Measurements from ENCODE around the gene DHFR2.
"Not testable (repeated sequence)": the region's sequence is repeated elsewhere in the genome, so short reads cannot be mapped to it uniquely, and the experiment has no call there.

The DHFR2 gene

DNA sequence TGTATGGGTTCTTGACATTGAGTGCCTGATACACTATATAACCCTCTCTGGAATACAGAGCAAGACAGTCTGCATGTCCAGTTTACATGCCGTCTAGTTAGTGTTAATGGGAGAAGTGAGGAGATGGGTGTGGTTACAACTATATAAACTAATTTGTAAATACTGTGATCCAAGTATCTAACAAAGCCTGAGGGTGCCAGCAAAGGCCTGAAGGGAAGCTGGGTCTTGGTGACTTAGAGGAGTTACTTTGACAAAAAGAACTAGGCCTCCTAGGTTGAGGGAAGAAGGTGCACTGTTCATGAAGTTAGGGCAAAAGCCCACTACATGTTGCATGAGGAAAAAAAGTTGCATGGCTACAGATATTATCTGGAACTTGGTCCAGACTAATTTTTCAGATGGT, 2.4 kb upstream of the DHFR2 start:
- no peak for DNase-seq (ENCODE audit: low spot score)

DNA sequence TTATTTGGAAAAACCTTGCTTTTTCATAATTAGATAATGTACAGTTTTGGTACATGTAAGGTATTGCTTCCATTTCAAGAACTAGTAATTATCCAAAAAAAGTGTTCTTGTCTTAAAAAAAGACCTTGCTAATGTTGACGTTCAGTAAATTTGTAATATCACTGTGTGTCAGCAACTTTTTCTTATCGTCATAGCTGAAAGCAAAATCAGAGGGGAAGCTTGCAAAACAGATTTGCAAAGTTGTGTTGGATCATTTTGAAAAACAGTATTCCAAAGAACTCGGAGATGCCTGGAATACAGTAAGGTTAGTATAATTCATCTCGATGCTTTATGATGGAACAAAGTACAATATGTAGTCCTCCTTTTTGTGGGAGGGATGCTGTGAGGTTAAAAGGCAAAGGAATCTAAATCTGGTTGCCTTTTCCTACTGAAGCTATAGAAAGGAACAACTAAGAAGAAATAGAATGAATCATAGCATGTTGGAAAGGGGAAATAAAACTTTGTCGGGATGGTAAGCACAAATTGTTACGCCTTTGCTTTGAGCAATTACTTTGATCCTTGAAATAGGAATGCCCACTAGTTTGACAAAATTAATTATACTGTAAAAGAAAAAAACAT, 1.6 kb upstream of the DHFR2 start:
- no peak for DNase-seq (ENCODE audit: low spot score)

DNA sequence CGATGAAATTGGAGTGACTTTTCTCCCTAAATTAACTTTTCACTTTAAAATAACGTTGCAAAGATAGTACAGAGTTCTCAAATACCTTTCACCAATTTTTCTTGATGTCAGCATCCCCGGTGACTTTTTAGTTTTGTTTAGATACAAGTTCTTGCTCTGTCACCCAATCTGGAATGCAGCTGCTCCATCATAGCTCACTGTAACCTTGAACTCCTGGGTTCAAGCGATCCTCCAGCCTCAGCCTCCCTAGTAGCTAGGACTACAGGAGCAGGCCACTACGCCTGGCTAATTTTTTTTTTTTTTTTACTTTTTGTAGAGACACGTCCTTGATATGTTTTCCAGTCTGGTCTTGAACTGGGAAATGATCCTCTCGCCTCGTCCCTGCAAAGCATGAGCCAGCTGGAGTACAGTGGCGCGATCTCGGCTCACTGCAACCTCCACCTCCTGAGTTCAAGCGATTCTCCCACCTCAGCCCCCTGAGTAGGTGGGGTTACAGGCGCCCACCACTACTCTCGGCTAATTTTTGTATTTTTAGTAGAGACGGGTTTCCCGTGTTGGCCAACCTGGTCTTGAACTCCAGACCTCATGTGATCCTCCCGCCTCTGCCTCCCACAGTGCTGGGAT, 892 bp upstream of the DHFR2 start:
- no peak for DNase-seq (ENCODE audit: low spot score)

DNA sequence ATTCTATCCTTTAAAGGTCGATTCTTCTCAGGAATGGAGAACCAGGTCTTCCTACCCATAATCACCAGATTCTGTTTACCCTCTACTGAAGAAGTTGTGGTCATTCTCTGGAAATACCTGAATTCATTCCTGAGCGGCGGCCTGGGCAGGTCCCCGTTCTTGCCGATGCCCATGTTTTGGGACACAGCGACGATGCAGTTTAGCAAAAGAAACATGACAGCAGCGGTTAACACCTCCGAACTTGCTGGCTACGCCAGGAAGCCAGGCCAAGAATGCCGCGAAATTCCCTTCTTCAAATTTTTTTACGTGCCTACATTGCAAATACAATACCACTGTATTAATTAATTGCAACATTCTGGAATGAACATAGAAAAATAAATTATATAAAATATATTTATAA, 1.4 kb downstream of the DHFR2 start:
- DNase-seq (ENCODE audit: low spot score) = no peak

DNA sequence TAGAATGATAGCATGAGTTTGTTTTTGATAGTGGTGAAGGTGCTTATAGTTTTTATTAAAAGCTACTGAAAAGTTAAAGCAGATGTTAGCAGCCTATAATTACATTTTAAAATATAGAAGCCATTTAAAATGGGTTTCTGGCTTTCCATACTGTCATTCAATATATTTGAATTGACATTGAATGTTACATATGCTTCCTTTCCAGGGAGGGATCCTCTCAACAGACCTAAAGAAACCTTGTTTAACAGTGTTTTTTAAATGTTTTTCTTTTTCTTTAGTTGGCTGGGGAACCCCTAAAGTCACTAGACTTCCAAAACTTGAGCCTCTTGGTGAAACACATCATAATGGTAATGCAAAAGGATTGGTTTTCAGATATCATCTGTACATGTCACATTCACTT, 12.2 kb downstream of the DHFR2 start:
- DNase-seq (ENCODE audit: low spot score) = no peak

DNA sequence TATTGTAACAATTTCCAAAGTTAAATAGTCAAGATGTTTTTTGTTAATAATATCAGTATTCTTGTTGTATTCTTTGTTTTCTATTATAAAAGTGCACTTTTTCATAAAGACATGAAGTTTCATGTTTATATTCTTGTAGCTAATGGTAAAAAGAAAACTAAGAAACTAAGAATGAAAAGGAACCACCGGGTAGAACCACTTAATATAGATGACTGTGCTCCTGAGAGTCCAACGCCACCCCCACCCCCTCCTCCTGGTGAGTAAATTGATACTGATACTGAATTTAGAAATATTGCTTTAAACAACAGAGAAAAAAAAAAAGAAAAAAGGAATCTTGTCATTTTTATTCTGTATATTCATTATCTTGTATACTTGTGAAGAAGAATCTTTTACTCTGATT, 13.4 kb downstream of the DHFR2 start:
- no peak for DNase-seq (ENCODE audit: low spot score)

DNA sequence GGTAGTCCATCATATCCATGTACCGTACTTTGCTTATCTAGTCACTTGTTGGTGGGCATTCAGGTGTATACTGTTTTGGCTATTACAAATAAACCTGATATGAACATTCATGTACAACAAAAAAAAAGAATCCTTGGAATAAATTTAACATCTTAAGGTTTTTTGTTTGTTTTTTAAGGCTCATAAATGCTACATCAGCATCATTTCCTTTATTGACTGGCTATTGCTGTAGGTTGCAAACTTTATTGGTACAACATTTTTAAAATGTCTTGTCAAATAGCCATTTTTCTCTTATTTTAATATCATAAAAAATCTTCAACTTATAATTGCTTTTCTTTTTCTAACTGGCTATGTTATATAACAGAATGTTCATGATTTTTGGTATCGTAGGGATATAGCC, 16.2 kb downstream of the DHFR2 start:
- no peak for DNase-seq (ENCODE audit: low spot score)

DNA sequence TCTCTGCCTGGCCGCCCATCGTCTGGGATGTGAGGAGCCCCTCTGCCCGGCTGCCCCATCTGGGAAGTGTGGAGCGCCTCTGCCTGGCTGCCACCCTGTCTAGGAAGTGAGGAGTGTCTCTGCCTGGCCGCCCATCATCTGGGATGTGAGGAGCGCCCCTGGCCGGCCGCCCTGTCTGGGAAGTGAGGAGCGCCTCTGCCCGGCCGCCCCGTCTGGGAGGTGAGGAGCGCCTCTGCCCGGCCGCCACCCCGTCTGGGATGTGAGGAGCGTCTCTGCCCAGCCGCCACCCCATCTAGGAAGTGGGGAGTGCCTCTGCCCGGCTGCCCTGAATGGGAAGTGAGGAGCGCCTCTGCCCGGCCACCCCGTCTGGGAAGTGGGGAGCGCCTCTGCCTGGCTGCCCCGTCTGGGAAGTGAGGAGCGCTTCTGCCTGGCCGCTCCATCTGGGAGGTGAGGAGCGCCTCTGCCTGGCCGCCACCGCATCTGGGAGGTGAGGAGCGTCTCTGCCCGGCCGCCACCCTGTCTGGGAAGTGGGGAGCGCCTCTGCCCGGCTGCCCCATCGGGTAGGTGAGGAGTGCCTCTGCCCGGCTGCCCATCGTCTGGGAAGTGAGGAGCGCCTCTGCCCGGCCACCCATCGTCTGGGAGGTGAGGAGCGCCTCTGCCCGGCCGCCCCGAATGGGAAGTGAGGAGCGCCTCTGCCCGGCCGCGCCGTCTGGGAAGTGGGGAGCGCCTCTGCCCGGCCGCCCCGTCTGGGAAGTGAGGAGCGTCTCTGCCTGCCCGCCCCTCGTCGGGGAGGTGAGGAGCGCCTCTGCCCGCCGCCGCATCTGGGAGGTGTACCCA, 18.4 kb downstream of the DHFR2 start:
- DNase-seq (ENCODE audit: low spot score) = not testable (repeated sequence)

DNA sequence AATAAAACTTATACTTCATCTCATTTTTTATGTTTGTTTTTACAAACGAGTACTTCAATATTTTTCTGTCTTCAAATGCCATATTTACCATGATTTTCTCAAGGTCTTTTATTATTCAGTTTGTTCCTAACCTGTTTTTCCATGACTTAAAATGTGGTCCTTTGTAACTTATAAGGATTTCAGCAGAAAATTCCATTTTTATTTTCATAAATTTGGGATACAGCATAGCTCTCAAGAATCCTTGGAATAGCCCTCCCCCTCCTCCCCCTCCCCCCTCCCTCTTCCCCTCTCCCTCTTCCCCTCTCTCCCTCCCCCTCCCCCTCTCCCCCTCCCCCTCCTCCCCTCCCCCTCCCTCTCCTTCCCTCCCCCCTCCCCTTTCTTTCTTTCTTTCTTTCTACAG, 19.4 kb downstream of the DHFR2 start:
- no peak for DNase-seq (ENCODE audit: low spot score)

DNA sequence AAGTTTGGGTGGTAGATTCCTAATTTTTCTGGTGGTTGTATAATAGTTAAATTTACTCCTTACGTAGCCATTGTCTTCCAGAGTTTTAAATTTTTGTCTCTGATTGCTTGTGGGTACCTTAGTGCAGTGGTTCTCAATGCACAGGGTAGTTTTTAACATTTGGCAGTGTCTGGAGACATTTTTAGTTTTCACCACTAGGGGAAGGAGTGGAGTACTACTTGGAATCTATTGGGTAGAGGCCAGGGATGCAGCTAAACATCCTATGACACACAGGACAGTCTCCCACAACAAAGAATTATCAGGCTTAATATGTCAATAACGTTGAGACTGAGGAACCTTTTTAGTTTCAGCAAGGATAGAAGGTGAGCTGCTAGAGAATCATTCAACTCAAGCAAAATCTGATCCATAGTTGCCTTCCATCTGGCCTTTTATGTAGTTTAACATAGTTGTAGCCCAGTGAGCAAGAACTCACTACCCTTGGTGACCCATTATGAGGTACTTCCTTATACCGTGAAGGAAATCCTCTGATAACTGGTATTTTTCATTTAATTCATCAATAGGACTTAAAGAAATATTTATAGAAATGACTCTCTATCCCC, 25.7 kb downstream of the DHFR2 start:
- DNase-seq (ENCODE audit: low spot score) = peak; percentile 16

DNA sequence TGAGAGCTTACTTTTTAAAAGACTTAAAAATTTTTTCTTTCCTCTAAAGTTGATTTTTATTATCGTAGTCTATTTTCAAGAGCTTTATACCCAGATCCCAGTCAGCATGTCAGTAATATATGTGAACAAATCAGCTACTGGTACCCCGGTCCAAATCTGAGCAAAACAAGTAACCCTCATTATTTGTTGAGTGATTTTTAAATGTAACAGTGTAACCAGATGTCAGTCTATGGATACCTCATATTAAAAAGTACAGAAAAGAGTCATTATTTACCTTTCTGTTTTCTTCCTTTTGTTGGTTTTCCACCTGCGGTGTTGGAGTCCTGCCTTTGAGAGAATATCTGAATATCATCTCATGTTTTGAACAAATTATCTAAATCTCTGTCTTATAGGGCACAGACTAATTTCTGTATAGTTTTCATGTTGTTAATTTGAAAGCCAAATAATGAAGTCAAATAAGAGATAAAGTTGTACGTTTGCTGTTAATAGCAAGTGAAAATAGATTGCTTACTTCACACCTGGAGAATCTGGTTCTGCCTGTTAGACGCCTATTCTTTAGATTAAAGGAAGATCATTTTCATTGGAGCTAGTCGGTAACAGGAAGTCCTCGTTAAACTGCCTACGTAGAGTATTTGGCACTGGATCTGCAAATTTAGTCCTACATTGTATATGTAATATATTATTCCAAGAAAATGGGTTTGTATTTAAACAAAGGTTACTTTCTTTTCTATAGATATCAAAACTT, 34.5 kb downstream of the DHFR2 start, which contains the start of gene STX19:
STX19 (minus strand) TSS at position 505 of the 745 bp plus-strand sequence. CDS start 13,328 bp downstream, outside the sequence.
- no peak for DNase-seq (ENCODE audit: low spot score)

DNA sequence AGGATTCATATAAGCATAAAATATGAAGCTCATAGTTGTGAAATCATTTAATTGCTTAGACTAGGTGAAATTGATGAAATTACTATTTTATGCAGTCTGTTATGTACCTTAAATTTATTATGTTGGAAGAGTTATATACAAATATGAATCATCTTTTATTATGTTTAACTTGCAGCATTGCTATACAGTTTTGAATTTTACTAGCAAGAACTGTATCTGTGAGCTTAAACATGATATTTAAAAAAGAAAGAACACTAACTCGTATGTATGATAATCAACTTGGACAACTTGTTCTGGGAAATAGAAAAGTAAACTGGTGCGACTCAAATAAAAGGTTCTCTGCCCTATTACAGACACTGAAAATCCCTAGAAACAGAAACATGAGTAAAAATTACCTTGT, 36.1 kb downstream of the DHFR2 start:
- DNase-seq (ENCODE audit: low spot score) = no peak

DNA sequence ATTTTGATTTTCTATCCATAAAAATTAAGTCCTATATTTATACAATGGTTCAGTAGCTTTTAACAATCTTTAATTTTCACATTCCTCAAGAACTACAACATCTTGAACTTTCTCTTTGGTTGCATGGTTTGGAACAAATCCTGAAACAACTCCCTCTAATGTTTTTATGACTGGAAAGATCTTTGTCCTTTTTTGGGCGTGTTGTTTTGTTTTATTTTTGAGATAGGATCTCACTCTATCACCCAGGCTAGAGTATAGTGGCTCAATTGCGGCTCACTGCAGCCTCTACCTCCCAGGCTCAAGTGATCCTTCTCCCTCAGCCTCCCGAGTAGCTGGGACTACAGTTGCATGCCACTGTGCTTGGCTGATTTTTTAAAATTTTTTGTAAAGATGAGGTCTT, 38.3 kb downstream of the DHFR2 start:
- DNase-seq (ENCODE audit: low spot score) = no peak

DNA sequence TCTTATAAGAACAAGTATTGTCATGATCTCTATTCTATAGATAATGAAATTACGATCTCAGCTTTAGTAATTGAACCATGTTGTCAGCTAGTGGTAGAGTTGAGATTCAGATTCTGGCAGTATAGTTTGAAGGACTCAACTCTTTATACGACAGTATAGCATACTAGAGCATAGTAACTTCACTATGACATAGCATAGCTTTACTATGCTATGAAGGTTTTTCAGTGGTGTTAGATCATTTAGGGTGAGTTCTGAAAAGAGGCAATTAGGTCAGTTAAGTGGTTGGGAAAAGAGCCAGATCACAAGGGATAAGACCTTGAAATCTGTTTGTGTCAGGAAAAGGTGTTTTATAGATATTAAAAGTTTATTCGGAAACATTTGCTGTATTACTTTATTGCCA, 42.4 kb downstream of the DHFR2 start:
- DNase-seq (ENCODE audit: low spot score) = no peak

DNA sequence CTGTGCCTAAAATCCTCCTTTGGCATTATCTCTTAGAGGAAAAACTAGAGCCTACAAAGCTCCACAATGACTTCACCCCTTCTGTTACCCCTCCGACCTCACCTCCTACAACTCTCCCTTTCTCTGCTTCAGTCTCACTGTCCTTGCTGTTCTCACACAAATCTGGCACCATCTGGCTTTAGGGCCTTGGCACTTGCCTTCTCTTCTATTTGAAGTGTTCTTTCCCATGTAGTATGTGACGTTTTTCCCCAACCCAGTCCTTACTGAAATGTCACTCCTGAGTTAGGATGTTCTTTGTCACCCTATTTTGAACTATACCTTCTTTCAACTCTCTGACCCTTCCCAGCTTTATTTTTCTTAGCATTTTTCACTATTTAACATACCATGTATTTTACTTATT, 43.1 kb downstream of the DHFR2 start:
- no peak for DNase-seq (ENCODE audit: low spot score)

DNA sequence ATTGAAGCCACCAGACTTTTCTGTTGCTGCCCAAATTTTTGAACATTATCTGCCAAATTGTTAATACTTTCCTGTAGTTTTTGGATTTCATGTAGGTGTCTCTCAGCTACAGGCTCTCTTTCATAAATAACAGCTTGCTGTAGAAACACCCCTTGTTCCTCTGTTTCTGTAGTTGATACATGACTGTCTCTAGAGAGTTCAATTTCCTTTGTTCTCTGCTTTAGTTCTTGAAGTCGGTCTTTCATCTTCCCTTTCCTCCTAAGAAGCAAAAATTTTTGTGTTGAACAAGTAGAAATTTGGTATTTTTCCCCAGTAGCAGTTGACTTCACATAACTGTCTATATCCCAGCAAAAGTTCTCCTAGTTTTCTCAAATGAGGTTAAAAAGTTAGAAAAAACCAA, 47.7 kb downstream of the DHFR2 start:
- no peak for DNase-seq (ENCODE audit: low spot score)

DNA sequence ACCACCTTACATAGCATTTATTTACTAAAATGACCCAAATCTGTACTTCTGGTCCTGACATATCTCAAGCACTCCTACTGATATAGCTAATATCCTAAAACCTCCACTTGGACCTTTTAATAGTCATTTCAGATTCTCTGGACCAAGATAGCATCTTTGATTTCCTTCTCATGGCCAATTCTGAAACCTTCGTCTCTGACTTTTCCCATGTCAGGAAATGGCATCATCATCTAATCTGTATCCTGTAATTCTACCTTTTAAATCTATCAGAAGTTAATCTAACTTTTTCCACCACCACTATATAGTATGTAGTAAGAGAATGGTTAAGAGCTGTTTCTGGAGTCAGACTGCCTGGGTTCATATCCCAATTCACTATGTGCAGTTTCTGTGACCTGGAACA, 50.5 kb downstream of the DHFR2 start:
- peak; percentile 42 for DNase-seq (ENCODE audit: low spot score)

DNA sequence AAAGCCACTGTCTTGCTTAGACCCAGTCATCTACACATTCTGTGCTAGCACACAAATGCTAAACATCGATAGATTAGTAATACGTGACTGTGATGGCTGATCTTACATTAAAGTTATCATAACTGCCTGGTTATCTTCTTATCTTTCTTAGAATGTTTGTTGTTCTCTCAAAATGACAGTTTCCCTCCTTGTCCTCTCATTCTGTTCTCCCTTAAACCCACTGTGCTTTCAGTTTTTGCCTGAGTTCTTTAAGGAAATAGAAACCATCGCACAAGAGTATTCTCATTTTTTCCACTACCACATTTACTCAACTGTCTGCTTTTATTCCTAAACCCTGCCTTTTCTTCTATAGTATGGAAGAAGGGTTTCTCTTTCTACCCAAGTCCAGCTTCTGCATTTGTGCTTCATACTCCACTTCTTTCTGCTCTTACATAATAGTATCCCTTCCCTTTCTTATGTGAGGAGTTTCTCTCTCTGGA, 51.4 kb downstream of the DHFR2 start:
- DNase-seq (ENCODE audit: low spot score) = peak; percentile 82

DNA sequence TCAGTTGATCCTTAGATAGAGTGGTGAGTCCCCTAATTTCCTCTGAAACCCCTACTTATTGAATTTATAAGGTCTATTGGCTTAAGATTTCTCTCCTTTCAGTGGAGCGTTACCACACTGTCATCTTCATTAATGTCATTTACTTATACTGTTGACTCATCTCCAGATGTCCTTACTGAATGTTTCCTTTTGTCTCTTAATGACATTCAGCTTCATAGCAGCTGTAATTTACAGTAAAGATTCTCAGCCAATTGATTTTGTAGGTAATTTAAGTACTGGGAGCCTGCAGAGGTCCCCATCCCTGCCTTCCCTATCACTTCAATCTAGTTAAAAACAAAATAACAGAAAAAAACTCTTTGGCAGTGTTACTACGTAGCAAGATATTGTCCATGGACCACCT, 53.1 kb downstream of the DHFR2 start:
- DNase-seq (ENCODE audit: low spot score) = peak; percentile 16

DNA sequence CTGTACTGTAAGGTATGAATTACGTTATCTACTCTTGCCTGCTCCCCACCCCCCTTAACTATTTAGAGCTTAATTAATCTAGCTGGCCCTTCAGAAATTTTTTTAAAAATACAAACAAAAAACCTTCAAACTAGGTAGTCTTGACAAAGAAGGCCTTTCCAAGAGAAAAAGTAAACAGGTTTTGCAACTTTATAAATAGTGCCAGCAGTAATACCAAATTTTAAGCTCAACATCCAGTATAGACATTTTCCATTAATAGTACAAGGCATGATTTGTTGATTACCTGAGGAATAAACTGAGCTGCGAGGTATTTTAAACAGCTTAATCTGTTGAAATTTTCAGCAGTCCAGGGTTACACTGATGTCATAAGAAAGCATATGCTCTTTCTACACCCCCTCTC, 54.5 kb downstream of the DHFR2 start:
- DNase-seq (ENCODE audit: low spot score) = no peak
